ENCODE data around the gene TACC3.

Gene TACC3

GRCh38 chr4:1705732-1706131 lies 15.6 kb upstream of the TACC3 start:
- no peak for DNase-seq

GRCh38 chr4:1706358-1706757 lies 15.0 kb upstream of the TACC3 start:
- no peak for DNase-seq

GRCh38 chr4:1708581-1708980 lies 12.7 kb upstream of the TACC3 start:
- no peak for DNase-seq

- no peak for DNase-seq
Measured at GRCh38 chr4:1711055-1711570, 10.2 kb upstream of the TACC3 start.

GRCh38 chr4:1711571-1712215 lies 9.6 kb upstream of the TACC3 start:
- peak; percentile 49 to 52 for DNase-seq

- peak; percentile 99 for DNase-seq
Measured at GRCh38 chr4:1712216-1713002, 8.9 kb upstream of the TACC3 start, which contains the start of gene SLBP. SLBP (minus strand) TSS chr4:1712319; CDS start chr4:1712188, 131 bp downstream.

- DNase-seq, result no peak
Measured at GRCh38 chr4:1713003-1713851, 8.1 kb upstream of the TACC3 start.

GRCh38 chr4:1714303-1715001 lies 6.9 kb upstream of the TACC3 start:
- DNase-seq, result no peak

GRCh38 chr4:1715002-1715758 lies 6.1 kb upstream of the TACC3 start:
- no peak for DNase-seq

GRCh38 chr4:1716065-1716945 lies 5.0 kb upstream of the TACC3 start:
- DNase-seq, result no peak

GRCh38 chr4:1717129-1718094 lies 3.9 kb upstream of the TACC3 start:
- DNase-seq, result no peak

- no peak for DNase-seq
Measured at GRCh38 chr4:1718095-1718850, 3.0 kb upstream of the TACC3 start.

GRCh38 chr4:1720163-1720983 lies 948 bp upstream of the TACC3 start:
- DNase-seq, result peak; percentile 53 to 58

- DNase-seq, result peak; percentile 26 to 38
Measured at GRCh38 chr4:1721666-1722550, 587 bp downstream of the TACC3 start.

- DNase-seq, result peak in 1 of 2 donors; percentile 23
Measured at GRCh38 chr4:1722551-1723118, 1.3 kb downstream of the TACC3 start.

- peak; percentile 60 to 74 for DNase-seq
Measured at GRCh38 chr4:1723131-1723801, 1.9 kb downstream of the TACC3 start.

Data from stimulated activated CD4-positive, alpha-beta T cell treated with anti-CD3 and anti-CD28 coated beads, Interleukin-2, amount 100 ng/mL, for 24 hours (primary cell).